ENCODE measurements around the gene EEF1A1.
"Not testable (repeated sequence)": the region's sequence is repeated elsewhere in the genome, so short reads cannot be mapped to it uniquely, and the experiment has no call there.

The EEF1A1 gene

DNA sequence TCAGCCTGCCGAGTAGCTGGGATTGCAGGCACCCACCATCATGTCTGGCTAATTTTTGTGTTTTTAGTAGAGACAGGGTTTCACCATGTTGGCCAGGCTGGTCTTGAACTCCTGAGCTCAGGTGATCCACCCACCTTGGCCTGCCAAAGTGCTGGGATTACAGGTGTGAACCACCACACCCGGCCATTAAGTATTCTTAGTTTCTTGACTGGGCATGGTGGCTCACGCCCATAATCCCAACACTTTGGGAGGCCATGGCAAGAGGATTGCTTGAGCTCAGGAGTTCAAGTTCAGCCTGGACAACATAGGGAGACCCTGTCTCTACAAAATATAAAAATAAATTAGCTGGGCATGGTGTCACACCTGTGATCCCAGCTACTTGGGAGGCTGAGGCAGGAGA is 21.6 kb upstream of the EEF1A1 start:
- DNase-seq = not testable (repeated sequence)

DNA sequence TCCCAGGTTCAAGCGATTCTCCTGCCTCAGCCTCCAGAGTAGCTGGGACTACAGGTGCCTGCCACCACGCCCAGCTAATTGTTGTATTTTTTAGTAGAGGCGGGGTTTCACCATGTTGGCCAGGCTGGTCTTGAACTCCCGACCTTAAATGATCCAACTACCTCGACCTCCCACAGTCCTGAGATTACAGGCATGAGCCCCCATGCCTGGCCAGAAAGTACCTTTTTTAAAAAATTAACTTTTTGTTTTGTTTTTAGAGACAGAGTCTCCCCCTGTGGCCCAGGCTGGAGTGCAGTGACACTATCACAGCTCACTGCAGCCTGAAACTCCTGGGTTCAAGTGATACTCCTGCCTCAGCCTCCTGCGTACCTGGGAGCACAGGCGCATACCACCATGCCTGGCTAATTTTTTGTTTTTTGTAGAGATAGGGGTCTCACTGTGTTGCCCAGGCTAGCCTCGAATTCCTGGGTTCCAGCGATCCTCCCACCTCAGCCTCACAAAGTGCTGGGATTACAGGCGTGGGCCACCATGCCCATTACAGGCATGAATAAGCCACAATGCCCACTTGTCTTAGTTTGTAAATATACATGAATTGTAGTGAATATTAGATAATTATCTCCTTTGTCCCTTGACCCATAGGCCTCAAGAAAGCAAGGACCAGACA is 17.4 kb upstream of the EEF1A1 start:
- DNase-seq = no peak

DNA sequence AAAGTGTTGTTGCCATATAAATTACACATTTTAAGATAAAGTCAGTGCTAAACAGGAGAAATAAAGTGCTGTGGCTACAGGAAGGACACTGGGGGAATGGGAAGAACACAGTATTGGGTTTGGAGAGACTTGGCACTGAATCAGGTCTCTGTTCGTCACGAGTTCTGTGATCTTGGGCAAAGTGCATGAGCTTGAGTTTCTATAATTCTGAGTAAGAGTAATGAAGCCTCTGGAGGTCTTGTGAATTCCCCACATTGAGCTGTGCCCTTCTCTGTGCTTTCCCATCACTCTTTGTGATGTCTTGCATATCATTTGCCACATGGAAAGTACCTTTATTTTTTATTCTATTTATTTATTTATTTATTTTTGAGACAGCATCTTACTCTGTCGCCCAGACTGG is 16.8 kb upstream of the EEF1A1 start:
- DNase-seq = no peak

DNA sequence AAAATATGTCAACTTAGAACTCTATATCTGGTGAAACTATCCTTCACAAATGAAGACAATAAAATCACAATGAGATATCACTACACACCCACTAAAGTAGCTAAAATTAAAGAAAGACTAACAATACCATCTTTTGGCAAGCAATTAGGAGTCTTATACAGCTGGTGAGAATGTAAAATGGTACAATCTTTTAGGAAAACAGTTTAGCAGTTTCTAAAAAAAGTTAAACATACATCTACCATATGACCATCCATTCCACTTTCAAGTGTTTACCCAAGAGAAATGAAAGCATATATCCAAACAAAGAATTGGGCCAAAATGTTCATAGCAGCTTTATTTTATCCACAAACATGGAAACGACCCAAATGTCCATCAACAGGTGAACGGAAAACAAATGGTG is 13.8 kb upstream of the EEF1A1 start:
- no peak for DNase-seq

DNA sequence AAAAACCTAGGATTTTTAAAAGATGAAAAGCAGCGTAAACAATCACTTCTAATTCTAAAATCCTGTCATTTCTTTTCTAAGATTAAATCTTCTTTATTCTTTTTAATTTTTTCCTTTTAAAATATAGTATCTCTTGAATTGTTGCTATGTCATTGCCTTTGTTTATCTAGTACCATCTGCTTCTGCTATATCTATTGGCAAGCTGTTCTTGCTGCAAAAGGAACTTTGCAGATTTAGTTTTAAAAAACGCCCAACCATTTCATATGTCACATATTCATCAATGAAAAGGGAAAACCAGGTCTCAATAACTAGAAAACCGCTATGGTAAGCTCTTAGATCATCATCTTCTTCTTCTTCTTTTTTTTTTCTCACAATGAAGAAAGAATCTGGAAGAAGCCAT is 11.5 kb upstream of the EEF1A1 start:
- no peak for DNase-seq

DNA sequence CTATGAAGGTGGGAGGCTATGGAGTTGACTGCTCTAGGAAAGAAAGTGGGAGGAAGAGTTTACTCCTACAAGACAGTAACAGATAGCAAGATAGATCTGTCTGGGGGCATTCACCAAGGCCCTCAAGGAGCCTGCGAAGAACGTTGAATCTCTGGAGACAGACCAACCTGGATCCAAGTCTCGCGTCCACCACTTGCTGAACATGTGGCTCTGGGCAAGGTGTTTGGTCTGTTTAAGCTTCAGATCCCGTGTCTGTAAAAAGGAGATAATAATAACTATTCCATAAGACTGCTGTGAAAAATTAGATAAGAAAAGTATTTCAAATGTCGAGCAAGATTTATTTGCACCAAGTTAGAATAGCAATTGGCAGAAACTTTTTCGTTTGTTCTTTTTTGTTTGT is 8.1 kb upstream of the EEF1A1 start:
- no peak for DNase-seq

DNA sequence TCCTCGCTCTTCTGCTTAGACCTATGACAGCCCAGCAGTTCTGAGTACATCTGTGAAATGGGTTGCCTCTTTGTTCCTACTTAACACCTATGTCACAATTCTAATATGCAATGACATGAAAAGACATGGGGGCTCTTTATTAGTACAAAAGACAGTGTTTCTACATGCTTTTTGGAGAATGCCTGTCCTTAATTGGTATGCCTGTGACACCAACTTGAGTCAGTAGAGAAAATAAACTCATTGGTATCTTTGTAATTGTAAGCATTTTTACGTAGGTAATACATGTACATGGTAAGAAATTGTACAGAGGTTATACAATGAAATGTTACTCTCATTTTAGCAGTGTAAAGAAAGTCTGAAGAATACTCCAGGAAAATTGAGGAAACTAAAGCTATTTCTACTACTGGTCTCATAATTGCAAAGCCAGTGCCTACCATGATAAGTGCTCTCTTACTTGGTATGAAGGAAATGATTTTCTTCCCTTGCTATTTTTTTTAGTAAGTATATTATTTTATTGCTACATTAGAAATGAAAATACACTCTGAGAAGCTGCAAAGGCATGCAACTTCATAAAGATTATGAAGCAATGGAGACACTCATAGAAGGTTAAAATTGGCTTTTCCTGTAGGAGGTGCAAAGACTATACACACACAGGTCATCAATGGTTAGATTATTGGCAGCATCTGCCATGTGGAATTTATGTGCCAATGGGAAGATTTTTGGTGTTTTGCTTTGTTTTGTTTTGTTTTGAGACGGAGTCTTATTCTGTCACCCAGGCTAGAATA is 4.9 kb upstream of the EEF1A1 start:
- DNase-seq = no peak

DNA sequence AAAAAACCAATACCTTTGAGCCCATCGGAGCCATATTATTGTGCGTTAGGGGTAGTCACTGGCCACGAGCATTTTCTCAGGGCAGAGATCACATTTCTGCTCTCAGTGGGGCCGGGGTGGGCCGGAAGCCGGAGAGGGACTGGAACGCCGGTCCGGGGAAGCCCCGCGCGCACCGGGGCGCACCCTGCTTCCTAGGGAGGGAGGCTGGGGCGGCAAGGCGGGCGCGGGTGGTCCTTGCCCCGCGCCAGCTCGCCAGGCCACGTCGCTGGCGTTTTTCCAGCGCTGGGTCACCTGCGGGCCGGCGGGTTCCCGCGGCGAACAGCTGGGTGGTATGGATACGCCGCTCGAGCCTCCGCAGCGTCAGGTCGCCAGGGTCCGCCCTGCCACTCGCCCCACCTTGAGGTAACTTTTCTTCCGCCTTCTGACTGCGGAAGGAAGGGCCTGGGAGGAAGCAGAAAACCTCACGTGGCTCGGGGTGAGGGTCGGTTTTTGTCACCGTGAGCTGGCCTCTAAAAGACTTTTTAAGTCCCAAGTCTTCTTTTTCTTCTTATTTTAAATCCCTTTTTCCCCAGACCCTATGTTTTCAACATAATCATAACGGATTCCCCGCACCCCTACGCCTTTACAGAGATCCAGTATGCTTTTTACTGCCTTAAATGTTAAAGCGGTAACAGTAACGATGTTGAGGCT is 2.7 kb upstream of the EEF1A1 start:
- DNase-seq = peak; percentile 92

DNA sequence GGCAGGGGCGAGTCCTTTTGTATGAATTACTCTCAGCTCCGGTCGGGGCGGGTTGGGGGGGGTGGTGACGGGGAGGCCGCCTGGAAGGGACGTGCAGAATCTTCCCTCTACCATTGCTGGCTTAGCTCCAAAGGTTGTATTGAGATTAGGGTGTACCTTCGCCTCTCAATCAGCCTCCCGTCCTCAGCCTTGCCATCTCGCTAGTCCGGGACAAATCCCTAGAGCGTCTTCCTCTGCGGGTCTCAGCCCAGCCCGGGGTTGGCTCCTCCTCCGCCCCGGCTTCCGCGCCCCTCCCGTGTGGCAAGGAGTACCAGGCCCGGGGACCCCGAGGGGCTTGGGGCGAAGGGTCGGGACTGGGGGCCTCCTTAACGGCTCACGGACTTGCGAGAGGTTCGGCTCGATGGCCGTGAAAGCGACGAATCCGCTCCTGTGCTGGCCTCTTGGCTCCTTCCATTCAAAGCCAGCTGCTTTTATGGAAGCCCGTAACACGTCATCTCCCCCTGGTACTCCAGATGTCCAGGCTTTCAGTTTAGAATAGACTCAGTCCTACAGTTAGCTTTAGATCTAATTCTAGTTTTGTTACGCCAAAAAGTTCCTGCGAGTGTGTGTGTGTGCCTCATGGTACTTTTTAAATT is 636 bp upstream of the EEF1A1 start:
- DNase-seq = peak; percentile 99

DNA sequence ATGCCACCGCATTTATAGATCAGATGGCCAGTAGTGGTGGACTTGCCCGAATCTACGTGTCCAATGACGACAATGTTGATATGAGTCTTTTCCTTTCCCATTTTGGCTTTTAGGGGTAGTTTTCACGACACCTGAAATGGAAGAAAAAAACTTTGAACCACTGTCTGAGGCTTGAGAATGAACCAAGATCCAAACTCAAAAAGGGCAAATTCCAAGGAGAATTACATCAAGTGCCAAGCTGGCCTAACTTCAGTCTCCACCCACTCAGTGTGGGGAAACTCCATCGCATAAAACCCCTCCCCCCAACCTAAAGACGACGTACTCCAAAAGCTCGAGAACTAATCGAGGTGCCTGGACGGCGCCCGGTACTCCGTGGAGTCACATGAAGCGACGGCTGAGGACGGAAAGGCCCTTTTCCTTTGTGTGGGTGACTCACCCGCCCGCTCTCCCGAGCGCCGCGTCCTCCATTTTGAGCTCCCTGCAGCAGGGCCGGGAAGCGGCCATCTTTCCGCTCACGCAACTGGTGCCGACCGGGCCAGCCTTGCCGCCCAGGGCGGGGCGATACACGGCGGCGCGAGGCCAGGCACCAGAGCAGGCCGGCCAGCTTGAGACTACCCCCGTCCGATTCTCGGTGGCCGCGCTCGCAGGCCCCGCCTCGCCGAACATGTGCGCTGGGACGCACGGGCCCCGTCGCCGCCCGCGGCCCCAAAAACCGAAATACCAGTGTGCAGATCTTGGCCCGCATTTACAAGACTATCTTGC is 725 bp downstream of the EEF1A1 start:
- DNase-seq = peak; percentile 87

DNA sequence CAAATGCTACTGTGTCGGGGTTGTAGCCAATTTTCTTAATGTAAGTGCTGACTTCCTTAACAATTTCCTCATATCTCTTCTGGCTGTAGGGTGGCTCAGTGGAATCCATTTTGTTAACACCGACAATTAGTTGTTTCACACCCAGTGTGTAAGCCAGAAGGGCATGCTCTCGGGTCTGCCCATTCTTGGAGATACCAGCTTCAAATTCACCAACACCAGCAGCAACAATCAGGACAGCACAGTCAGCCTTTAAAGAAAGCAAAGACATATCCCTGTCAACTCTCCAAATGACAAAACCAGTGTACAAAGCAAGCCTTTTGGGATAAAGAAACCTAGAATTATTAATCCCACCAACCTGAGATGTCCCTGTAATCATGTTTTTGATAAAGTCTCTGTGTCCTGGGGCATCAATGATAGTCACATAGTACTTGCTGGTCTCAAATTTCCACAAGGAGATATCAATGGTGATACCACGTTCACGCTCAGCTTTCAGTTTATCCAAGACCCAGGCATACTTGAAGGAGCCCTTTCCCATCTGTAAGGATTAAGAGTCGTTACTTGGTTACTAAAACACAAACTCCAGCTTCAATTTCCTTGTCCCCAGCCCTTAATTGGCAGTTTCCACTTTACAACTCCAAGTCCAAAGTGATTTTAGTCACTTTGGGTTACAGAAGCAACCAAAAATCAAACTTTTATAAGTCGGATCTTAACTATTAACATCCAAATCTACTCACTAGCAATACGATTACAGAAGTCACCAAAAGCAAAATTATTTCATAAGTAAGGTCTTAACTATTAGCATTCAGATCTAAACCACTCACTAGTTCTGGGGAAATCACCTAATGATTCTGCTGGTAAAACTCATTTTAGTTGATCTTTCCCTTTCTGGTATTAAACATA is 1.6 kb downstream of the EEF1A1 start:
- DNase-seq = not testable (repeated sequence)

DNA sequence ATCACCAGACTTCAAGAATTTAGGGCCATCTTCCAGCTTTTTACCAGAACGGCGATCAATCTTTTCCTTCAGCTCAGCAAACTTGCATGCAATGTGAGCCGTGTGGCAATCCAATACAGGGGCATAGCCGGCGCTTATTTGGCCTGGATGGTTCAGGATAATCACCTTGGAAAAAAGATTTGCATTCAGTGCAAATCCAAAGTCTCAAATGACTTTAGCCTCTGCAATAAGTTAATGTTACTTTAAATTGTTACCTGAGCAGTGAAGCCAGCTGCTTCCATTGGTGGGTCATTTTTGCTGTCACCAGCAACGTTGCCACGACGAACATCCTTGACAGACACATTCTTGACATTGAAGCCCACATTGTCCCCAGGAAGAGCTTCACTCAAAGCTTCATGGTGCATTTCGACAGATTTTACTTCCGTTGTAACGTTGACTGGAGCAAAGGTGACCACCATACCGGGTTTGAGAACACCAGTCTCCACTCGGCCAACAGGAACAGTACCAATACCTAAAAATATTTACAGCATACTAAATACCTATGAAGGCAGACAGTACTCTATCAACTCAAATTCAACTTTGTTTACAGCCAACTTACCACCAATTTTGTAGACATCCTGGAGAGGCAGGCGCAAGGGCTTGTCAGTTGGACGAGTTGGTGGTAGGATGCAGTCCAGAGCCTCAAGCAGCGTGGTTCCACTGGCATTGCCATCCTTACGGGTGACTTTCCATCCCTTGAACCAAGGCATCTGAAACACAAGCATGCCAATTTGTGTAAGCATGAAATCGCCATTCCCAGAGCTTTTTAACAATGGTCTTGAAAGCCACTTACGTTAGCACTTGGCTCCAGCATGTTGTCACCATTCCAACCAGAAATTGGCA is 2.5 kb downstream of the EEF1A1 start:
- DNase-seq = not testable (repeated sequence)

DNA sequence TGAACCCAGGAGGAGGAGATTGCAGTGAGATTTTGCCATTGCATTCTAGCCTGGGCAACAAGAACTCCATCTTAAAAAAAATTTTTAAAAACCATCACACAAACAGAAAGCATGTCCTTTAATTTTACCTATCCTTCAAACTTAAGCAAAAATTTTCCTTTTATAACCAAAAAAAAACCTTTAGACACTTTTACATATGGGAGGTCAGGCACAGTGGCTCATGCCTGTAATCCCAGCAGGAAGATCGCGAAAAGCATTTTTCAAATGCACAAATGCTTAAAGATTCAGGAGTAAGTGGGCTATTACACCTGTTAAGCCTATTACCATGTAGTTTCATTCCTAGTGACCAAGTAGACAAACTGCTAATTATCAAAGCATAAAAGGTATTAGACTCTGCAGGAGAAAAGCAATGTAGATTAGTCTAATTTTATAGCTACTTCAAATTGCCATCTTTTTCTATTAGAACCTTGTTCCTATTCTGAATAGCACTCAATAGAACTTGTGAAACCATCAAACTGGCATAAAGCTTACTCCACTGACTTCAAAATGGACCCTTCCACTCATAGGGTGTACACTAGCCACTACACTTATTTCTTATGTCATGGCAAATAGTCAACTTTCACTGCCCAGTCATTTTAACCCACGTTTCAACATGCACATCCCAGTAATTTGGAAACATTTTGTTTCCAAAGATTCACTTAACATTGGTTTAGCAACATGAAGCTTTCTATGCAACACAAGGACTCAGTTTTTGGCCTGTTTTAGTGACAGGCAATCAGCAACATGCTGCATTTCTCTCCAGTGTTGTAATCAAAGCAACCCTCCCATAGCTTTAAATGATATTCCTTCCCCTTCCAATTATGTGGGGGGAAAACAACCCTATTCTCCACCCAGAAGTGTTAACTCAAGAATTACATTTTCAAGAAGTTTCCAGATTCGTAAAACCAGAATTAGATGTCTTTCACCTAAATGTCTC is 4.0 kb downstream of the EEF1A1 start:
- DNase-seq = no peak

DNA sequence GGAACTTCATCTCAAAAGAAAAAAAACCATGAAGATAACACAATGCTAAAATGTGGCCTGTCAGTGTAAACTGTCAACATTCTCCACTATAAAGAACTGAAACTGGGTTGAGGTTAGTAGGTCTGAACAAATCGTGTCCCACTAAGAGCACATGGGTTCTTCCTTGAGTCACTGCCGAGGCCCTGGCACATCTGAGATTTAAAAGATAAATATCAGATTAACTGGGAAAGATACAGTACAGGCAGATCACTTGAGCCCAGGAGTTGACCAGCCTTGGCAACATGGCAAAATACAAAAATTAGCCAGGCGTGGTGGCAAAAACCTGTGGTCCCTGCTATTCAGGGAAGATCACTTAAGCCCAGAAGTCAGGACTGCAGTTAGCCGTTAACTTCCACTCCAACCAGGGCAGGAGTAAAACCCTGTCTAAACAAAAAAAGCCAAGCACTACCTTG is 5.6 kb downstream of the EEF1A1 start:
- DNase-seq = no peak

DNA sequence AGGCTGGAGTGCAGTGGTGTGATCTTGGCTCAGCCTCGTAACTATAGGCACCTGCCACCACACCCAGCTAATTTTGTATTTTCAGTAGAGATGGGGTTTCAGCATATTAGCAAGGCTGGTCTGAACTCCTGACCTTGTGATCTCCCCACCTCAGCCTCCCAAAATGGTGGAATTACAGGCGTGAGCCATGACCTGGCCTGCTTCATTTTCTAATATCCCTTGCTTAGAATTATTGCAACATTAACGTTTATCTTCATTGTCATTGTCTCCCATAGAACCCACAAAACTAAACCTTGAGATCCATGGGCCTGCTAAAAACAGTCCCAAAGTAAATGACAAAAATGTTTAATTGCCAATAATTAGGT is 6.1 kb downstream of the EEF1A1 start:
- no peak for DNase-seq

DNA sequence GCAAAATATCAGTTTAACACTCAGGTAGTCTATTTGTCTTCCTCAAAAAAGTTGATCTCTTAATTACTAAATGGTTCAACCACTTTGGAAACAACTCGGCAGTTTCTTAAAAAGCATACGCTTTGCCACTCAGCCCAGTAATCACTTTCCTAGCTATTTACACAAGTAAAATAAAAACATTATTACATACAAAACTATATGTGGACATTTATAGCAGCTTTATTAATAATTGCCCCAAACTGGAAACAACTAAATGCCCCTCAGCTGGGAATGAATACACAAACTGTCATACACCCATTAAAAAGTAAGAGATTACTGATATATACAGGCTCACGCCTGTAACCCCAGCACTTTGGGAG is 7.4 kb downstream of the EEF1A1 start:
- no peak for DNase-seq

DNA sequence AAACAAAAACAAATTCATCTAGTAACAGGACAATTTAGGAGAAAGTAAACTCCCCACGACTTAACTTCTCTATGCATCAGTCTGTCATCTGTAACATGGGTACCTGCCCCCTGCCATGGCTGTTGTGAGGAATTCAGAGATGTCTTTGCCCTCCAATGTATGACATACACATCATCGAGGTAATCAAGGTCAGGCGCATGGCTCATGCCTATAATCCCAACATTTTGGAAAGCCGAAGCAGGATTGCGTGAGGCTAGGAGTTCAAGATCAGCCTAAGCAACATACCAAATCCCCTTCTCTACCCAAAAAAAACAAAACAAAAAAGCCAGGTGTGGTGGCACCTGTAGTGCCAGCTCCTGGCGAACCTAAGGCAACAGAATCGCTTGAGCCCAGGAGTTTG is 9.0 kb downstream of the EEF1A1 start:
- DNase-seq = no peak

DNA sequence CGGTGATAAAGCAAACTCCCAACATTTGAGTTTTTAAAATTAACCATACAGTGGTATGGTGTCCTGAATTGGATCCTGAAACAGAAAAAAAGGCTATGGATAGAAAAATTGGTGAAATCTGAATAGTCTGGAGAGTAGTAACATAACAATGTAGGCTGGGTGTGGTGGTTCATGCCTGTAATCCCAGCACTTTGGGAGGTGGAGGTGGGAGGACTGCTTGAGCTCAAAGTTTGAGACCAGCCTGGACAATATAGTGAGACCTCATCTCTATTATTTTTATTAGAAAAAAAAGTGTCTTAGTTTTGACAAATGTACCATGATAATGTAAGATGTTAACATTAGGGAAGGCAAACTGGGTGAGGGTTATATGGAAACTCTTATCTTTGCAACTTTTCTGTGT is 11.0 kb downstream of the EEF1A1 start:
- no peak for DNase-seq

DNA sequence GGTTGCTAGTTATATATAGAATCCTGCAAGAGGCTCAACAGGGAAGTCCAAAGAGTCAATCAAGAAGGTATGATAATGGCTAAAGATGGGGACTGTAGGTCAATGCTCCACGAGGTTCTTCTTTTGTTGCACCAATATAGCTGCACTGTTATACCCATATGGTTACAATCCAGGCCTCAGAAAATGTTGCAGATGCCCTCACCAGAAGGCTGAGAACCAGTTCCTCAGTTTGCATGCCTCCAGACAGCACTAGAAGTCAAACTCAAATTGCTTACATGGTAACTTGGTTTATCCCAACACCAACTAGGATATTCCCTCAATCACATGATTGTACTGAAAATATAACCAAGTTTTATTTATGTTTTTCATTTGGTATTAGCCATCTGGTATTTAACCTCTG is 12.1 kb downstream of the EEF1A1 start:
- no peak for DNase-seq

All from right kidney (tissue), 1 donor.